HG03342 (cell line): ENCODE measurements around the gene AHNAK2.

Experiments used
- ATAC-seq: cut with Tn5 transposase; IDR thresholded peaks from one replicate; pipeline ENCODE4 v1.9.1; 2021; ENCODE audit warnings: mild to moderate bottlenecking, moderate library complexity; ENCODE audit not compliant: unreplicated experiment

The AHNAK2 gene

DNA sequence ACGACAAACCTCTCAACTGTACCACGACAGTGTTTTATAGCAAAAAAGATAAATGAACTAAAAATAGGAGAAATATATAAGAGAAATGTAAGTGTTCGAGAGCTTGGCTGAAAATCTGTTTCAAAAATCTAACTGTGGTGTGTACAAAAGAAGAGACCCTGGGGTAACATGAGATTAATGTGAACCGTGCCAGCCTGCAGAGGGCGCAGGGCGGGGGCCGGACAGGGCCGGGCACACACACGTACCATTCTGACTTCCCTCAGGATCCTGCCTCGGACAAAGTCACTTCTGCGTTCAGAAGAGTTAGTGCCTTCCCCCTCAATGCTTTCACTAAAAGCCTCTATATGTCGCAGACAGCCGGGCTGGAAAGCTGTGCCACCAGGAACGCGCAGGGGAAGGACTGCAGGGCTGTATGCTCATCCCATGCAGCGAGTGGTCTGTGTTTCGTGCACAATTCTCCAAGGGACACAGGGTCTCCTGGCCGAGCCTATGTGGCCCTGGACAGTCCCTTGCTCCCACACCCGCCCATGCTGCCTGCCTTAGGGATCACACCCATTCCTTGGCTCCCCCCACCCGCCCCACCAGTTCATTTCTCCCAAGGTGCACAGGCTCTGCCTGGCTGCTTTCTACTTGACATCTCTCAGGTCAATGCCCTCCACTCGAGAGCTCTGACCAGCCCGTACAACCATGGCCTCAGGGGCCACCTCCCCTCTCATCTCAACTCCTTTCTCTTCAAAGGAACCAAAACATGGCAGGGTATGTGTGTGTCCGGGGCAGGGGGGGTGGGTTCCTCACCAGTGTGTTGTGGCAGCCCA lies 34.2 kb upstream of the AHNAK2 start:
- no peak for ATAC-seq

DNA sequence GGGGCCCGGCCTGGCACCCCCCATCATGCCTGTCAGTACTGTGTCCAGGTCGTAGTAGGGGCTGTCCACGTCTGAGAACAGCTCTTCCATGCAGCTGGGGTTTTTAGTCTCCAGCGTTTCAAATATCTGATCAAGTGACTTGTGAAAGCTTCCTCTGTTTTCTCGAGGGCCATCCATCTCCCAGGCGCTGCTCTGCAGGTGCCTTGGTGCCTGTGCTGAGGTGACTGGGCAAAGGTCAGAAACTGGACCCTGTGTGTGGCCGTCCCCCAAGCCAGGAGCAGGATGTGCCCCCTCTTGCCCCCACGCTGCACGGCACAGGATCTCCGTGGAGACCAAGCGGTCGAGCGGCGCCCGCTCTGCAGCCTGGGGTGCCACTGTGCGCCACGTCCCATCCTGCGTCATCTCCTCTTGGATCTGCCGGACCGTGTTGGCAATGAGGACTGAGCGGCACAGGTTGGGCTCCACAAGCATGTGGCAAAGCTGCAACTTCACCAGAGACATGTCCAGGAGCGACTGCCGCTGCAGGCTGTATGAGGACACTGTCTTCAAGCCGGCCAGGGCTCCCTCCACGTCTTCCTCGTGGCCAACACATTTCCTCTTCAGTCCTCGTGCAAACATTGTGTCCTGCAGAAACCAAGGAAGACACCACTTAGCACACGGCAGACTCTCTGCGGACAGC lies 33.3 kb upstream of the AHNAK2 start:
- no peak for ATAC-seq

DNA sequence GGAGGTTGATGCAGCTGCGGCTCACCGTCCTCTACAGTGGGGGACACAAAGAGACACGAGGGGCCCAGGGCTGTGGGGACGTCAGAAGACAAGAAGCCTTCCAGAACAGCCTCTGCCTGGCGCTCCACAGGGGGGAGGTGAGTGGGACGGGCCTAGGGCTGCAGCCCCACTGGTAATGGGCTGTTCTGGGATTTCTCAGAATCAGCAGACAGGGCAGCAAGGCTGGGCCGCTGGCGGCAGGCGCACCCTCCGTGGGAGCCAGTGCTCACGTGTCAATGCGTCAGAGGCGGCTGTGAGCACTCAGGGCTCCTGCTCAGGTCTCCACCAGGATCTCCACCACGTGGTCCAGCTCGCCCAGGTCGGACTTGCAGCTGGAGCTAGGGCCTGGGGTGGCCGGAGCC lies 32.7 kb upstream of the AHNAK2 start:
- no peak for ATAC-seq

DNA sequence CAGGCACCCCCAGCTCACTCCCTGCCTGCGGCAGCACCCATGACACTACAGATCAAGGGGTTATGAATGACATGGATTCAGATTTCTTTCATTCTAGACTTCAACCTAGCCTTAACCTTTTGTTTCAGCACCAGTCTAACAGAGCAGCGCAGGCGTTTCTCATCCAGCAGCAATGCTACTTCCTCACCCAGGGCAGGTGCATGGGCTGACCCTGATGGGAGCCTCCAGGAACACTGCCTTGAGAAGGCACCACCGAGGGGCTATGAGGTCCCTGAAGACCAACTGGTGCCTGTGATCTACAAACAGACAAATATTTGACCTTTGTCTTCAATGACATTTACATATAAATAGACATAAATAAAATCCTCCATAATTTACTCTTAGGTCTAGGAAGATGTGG lies 31.9 kb upstream of the AHNAK2 start:
- ATAC-seq, result no peak

DNA sequence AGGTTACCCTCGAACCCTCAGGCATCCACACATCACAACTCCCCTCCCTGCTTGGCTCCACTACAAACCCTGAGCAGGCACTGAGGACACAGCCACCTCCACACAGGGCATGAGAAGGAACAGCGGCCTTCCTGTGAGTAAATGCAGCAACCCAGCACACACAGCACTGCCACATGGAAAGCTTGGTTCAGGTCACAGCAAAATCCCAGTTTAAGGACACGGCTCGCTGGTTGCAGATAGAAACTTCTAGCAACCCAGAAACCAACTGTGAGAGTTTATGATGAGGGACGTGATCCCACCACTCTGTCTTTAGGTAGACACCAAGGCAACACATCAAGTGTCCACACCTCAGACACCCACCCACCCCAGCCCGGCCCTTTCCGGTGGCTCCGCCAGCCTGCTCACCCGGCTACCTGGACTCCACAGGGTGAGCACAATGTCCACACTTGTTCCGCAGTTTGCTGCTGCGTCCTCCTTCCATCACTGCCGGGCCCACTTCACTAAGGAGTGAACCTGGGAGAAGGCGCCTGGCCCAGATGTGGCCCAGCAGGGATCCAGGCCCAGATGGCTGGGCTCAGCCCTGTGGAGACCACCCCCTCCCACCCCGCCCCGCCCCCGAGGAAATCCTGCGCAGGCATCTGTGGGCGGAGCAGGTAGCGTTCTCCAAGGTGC lies 29.6 kb upstream of the AHNAK2 start:
- ATAC-seq, result no peak

DNA sequence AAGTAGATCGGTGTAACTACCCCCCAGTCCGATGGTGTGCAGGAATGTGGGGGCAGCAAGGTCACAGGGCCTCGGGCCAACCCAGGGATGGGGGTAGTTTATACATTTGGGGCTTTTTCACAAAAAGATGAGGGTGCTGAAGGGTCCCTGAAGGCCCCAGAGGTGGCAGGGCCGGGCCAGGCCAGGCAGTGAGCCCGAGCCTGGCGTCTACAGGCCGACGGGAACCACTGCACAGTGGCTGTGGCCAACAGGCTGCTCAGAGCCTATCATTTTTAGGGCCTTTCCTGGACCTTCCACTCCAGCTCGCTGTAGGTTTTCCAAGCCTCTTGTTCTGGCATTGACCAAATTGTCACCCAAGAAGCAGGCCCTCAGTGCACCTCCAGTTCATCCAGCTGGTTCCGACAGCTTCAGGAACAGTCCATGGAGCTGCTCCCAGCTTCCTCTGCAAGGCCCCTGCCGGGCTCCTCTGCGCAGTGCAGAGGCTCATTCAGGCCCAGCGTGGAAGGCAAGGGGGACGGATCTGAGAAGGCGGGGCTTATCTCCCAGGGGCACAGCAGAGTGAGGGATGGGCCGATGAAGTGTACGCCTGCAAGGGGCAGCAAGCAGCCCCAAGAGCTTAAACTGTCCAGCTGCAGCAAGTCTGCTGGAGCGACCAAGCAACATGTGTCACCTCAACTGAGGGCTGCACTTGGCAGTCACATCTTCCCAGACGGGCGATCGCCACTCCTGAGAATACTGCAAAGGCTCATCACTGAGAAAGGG lies 28.8 kb upstream of the AHNAK2 start:
- no peak for ATAC-seq

DNA sequence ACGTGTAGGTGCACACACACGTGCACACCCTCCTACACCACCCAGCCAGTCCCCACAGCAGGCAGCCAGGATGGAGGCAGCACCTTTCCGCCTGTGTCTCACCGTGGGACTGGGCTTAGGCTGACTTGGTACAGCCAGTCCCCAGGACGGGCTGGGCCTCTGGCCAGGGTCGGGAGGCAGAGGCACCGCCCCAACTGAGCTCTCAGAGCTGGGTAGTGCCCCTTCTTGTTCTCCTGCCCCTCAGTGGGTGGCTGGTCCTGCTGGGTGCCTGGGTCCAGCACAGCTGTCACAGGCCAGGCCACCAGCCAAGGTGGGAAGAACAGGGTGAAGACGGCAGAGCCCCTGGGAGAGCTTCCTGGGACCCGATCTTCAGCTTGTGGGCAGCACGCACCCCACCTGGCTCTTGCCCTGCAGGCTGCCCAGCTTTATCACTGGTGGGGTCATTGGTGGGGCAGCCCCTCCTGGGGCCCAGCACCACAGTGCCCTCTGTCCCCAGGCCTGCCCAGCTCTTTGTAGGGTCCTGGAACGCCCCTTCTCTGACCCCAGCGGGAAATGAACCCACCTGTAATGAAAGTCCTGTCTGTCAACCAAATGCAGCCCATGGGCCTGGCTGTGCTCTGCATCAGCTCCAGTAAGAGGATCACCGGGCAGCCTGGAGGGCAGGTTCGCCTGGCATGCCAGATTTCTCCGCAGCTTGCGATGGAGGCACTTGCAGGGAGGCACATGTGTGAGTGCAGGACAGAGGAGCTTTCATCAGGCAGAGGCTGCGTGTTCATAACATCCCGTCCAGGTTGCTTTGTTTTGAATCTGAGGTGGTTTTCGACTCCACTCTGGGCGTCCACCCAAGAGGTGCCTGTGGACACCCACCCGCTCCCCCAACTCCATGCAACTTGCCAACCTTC lies 28.0 kb upstream of the AHNAK2 start:
- no peak for ATAC-seq

DNA sequence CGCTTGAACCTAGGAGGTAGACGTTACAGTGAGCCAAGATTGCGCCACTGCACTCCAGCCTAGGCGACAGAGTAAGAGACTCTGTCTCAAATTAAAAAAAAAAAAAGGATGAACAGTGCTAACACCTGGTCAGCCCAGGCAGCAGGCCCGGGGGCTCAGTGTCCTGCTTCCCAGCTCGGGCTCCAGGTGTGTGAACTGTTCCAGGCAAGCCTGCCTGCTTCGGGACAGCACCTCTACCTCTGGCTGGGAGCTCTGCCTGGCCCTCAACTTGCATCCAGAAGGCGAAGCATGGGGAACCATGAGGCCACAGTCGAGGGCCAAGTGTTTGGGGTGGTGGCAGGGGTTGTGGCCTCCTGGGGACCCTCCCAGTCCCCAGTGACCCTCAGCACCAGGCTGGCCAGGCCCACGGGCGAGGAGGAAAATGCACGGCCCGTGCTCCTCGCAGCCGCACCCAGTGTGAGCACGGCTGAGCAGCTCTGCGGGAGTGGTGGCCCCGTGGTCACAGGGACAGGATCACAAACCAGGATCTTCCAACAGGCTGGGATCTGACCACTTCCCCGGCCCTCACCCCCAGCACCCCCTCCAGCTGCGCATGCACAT lies 27.3 kb upstream of the AHNAK2 start:
- ATAC-seq, result no peak

DNA sequence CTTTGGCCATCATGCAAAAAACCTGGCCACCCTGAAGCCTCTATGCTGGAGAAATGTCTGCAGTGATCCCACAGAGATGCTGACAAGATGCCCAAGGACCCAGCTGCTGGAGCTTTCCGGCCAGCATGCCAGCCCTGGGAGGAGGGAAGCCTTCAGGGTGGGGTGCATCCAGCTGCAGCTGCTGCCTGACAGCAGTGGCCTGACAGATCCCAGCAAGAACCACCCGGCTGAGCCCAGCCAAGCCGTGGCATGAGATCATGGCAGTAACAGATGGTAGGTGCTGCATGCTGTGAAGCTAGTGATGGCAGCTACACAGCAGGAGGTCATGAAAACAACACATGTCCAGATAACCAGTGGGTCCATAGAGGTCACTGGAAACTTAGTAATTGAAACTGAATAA lies 21.2 kb upstream of the AHNAK2 start:
- ATAC-seq, result no peak

DNA sequence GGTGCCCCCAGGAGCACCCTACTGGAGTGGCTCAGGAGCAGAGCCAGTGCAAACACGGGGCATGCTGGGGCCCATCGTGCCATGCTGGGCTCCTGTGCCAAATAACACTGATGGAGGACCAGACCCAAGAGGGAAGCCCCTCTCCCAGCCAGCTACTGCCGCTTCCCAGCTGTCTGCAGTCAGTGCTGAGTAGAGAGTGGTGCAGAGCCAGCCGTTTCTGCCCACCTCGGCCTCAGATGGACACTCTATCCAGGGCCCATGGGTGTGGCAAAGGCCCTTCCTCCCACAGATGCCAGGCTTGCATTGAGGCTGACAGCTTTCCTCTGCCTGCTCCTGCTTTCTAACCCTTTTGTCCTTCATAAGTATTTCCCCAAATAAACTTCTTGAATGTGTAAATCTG lies 20.6 kb upstream of the AHNAK2 start:
- no peak for ATAC-seq

DNA sequence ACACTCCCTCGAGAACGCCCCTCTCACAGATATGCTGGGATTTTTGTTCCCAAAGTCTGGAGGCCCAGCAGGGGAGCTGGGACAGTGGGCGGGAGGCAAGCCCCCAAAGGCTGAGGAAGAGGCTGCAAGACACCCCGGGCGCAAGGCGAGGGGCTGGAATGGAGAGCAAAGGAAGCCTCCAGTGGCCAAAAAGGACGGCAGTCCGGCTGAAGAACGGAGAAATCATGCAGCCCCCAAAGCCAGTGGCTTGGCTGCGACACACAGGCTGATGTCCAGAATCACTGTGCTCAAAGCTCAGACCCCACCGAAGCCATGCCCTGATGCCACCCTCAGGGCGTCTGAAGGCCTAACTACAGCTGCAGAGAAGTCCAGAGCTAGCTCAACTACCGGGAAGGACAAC lies 18.3 kb upstream of the AHNAK2 start:
- no peak for ATAC-seq

DNA sequence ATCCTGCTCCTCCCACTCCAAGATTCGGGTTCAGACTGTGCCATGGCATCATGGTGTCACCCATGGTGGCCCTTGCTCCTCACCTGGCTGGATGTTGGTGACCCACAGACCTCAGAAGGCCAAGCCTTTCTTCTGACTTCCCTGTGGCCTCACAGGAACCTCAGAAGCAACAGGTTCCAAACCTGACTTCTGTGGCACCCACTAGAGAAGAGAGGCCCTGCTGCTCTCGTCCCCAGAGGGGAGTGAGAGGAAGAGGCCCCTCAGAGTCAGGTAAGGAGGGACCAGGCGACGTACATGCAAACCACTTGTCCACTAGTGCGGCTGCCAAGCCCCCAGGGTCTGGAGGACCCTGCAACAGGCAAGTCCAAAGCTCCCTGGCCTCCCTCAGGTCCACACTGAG lies 17.9 kb upstream of the AHNAK2 start:
- no peak for ATAC-seq

DNA sequence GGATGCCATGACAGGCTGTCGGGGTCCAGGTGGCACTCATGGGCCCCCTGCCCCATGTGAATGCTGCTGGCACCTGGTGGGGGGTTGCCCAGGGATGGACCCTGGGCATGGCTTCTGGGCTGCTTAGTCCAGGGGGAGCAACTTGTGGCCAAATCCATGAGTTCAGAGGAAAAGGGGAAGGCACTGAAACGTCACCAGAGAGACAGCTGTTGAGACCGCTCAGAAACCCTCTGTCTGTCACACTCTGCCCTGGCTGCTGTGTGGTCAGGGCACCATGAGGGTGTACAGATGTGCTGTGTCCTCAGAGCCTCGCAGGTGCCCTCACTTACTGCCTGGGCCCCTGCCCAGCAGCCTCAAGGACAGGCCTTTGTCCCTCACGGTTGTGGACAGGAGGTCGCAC lies 16.8 kb upstream of the AHNAK2 start:
- ATAC-seq, result no peak

DNA sequence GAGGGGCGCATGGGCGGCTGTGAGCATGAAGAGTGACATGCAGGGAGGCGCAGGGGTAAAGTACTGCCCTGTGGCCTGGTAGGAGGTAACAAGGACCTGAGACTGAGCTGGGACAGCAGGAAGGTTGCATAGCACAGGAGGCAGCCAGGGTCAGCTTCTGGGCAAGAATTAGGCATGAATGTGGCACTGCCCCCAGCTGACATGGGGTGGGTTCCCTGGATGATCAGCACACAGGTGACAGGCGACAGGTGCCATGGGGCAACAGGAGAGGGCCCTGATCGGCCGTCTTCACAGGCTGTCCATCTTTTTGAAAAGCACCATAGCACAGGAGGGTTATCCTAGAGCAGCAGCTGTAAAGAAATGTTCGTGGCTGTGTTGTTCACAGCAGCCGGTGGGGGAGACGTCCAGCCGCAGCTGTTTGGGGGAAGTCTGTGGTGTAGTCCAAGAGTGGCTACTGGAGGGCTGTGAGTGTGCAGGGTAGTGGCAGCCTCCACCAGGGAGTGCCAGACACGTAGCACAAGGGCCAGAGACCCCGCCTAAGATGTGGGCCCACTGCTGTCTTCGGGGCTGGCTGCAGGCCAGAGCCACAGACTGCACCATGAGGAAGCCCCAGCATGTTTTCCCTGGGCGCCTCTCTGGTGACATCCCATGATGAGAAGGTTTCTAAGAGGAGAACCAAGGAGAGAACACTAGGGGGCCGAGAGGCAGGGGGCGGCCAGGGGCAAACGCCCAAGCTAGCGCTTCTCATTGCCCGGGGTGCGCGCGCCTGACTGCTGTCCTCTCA lies 15.8 kb upstream of the AHNAK2 start:
- ATAC-seq, result no peak

DNA sequence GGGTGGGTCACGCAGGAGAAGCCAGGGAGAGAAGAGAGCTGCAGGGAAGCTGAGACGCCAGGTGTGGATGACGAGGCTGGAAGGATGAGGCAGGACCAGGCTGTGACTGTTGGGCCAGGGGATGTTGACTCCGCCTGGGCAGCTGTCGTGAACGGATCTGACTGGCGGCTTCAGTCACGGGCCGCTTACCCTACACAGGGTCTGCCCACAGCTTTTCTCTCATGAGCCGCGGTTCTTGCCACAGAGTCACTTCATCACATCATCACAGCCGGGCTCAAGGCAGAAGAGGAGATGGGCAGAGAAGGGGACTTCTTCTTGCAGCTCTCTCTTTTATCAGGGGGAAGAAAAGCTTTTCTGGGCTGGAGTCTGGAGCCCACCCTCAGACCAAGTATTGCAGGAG lies 15.1 kb upstream of the AHNAK2 start:
- no peak for ATAC-seq

DNA sequence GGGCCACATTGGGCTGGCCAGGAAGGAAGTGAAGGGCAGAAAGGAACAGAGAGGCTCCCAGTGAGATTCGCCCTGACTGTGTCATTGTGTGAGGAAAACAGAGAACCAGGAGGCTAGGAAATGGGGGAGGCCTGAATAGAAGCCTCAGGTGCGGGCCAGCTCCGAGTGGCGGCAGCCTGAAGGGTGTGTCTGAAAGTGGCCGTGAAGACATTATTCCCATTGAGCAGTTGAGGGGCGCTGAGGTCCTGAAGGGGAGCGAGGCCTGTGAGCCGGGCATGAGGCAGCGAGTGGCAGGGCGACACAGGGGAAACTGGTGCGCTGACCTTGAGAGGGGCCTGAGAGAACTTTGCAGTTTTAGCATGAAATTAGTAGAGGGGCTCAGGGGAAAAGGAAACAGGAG lies 14.3 kb upstream of the AHNAK2 start:
- no peak for ATAC-seq

DNA sequence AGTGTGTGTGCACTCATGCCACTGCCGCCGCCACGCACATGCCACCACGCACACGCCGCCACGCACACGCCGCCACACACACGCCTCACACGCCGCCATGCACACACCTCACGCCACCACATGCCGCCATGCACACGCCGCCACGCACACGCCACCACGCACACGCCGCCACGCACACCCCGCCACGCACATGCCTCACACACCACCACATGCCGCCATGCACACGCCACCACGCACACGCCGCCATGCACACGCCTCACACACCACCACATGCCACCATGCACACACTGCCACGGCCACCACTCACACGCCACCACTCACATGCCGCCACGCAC lies 13.7 kb upstream of the AHNAK2 start:
- no peak for ATAC-seq

DNA sequence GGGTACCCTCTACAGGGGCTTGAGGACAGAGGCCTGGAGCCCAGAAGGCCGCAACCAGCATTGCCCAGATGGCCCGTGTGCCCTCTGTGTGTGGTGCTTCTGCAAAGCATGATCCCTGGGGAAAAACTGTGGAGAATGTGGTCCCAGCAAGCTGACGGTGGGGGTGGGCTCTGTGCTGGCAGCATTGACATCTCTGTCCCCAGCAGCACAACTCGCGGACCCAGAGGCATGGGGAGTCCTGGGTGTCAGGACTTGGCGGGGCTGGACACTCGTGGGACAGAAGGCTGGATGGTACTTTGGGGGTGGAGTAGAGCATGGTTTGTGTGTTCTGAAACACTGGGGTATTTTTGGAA lies 11.8 kb upstream of the AHNAK2 start:
- ATAC-seq, result no peak

DNA sequence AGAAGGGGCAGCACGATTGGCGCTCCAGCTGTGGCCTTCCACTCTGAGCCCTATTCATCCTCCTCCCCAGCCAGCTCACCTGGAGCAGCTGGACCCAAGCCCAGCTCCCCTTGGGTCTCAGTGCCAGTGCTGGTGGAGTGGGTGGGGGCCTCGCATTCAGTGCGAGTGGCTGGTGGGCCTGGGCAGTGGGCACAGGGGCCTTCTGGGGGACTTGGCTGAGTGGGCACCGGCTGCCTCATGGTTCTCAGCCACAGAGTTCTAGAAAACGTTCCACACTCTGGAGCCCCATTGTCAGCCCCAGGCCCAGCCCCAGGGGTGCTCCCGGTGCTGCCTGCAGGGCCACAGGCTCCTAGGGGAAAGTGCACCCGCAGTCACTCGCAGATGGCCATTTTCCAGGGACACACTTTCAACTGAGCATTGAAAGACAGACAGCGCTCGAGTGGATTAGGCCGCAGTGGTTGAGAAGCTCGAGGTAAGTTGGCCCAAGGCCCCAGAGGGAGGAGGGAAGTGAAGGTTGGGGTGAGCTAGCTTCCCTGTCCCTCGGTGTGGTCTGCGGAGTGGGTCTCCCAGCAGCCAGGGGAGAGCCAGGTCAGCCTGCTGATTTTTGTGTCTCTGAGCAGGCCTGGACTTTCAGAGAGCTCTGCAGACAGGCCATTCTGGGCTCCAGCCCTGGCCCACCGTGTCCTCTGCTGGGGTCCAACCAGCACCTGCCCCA lies 11.2 kb upstream of the AHNAK2 start:
- ATAC-seq, result no peak
